A549 (cell line): ENCODE results near the gene PNPLA2.

ENCODE experiments used
- CBX8 ChIP-seq: fragments of 200-600 bp; sonication (generic); IDR thresholded peaks from 2 replicates; pipeline ENCODE4 v1.6.1; 2016
- CEBPB ChIP-seq, 2 experiments: fragments of >200 bp in 1 of 2; sonication (Bioruptor Twin) in 1 of 2; formaldehyde crosslinking in 1 of 2; IDR thresholded peaks; 2 replicates each; pipeline ENCODE4 v1.6.1; 2012 to 2016
- CHD2 ChIP-seq: fragments of 150-350 bp; IDR thresholded peaks from 2 replicates; pipeline ENCODE4 v1.6.1; 2014; ENCODE audit warnings: low read length; ENCODE audit not compliant: partially characterized antibody
- CTCF ChIP-seq: fragments of >200 bp; sonication (Bioruptor Twin); formaldehyde crosslinking; IDR thresholded peaks from 3 replicates; pipeline ENCODE4 v1.5.1; 2016
- PBX3 ChIP-seq: IDR thresholded peaks from 2 replicates; pipeline ENCODE4 v1.6.1; 2012
- POLR2A ChIP-seq: IDR thresholded peaks from 2 replicates; pipeline ENCODE4 v1.6.1; 2012; ENCODE audit warnings: mild to moderate bottlenecking, low read length
- RARB ChIP-seq: fragments of 250-450 bp; sonication (Bioruptor Pico); IDR thresholded peaks from 2 replicates; pipeline ENCODE4 v1.8.0; 2021; ENCODE audit warnings: mild to moderate bottlenecking, moderate library complexity
- SREBF2 ChIP-seq: fragments of 450-650 bp; IDR thresholded peaks from 2 replicates; pipeline ENCODE4 v1.6.1; 2014; ENCODE audit warnings: mild to moderate bottlenecking, moderate library complexity
- TP53 ChIP-seq: fragments of 250-450 bp; sonication (Bioruptor Pico); IDR thresholded peaks from 2 replicates; pipeline ENCODE4 v1.5.0; 2021; ENCODE audit warnings: mild to moderate bottlenecking, moderate library complexity

- no peak for TF ChIP-seq POLR2A
- TF ChIP-seq CBX8 = no peak
- TF ChIP-seq RARB = no peak
- no peak for TF ChIP-seq CTCF
- no peak for TF ChIP-seq PBX3
- TF ChIP-seq TP53 (CRISPR knock-in tag) = no peak
- no peak for TF ChIP-seq CEBPB (IDR thresholded peaks at IDR 0.05)
- TF ChIP-seq CHD2 = no peak
- TF ChIP-seq SREBF2 = no peak
These were observed 40.1 kb downstream of the PNPLA2 start for GRCh38 chr11:858762-859339.
